GM12801 (cell line): ENCODE data around the gene ZNF148.

ENCODE experiments used
- TF ChIP-seq, protein P1 (sequence below): IDR thresholded peaks from one replicate; pipeline ENCODE4 v1.5.1; 2011; ENCODE audit warnings: control low read depth; ENCODE audit not compliant: insufficient read length; ENCODE audit errors: extremely low read depth

The ZNF148 gene

DNA sequence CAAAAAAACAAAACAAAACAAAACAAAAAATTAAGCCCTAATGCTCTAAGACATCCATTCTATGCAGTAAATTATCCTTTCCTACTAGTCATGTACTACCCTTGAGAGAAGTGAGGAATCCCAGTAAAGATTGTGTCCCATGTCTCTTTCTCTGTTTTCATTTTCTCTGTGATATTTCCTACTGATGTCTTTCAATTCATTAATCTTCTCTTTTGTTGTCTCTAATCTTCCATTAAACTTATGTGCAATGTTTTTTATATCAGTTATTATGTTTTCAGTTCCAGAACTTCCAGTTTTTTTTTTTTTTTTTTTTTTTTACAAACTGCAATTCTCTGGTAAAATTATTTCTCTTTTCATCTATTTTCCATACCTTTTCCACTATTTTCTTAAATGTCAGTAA lies 118.5 kb downstream of the ZNF148 start:
- TF ChIP-seq, protein P1, sequence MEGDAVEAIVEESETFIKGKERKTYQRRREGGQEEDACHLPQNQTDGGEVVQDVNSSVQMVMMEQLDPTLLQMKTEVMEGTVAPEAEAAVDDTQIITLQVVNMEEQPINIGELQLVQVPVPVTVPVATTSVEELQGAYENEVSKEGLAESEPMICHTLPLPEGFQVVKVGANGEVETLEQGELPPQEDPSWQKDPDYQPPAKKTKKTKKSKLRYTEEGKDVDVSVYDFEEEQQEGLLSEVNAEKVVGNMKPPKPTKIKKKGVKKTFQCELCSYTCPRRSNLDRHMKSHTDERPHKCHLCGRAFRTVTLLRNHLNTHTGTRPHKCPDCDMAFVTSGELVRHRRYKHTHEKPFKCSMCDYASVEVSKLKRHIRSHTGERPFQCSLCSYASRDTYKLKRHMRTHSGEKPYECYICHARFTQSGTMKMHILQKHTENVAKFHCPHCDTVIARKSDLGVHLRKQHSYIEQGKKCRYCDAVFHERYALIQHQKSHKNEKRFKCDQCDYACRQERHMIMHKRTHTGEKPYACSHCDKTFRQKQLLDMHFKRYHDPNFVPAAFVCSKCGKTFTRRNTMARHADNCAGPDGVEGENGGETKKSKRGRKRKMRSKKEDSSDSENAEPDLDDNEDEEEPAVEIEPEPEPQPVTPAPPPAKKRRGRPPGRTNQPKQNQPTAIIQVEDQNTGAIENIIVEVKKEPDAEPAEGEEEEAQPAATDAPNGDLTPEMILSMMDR = no peak

DNA sequence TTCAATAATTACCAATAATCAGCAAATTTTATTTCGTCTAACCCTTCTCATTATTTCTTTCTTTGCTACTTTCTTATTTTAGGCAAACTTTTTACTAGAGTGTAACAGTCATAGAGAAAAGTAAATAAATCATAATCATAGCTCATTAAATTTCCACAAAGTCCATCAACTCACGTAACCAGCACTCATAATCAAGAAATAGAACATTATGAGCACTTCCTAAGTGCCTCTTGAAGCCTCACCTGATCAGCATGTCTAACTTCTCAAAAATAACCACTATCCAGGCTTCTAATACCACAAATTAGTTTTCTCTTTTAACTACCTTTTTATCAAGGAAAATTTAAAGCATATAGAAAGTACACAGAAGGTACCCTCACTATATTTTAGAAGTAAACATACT lies 124.2 kb downstream of the ZNF148 start:
- TF ChIP-seq, protein P1 = no peak

DNA sequence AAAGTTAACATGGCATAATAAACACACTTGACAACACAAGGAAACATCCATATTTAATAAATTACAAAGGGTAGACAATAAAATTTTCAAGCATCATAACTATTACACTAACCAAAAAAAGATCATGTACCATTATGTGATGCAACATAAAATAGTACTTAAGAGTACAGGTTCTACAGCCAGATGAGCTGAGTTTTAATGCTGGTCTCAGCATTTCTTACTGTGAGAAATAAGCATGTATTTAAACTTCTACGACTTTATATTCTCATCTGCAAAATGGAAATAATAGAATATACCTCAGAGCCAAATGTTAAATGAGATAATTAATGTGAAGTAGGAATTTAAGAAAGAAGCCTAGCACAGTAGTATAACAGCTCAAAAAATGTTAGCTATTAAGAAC lies 128.9 kb downstream of the ZNF148 start:
- TF ChIP-seq, protein P1 = no peak

DNA sequence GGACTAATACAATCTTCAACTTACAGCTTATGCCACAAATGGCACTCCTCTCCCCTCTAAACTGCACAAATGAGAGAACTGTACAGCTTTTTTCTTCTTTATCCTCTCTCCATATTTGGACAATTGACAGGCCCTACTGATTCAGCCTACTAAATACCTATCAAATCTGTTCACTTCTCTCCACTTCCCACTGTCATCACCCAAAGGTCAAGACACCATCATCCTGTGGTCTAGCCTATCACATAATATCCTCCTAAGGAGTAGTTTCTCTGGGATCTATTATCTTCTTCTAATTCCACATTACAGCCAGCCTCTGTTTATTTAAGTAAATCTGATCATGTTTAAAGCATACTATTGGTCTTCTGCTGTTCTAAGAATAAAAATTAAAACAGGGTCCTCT lies 129.6 kb downstream of the ZNF148 start:
- TF ChIP-seq, protein P1 = no peak

DNA sequence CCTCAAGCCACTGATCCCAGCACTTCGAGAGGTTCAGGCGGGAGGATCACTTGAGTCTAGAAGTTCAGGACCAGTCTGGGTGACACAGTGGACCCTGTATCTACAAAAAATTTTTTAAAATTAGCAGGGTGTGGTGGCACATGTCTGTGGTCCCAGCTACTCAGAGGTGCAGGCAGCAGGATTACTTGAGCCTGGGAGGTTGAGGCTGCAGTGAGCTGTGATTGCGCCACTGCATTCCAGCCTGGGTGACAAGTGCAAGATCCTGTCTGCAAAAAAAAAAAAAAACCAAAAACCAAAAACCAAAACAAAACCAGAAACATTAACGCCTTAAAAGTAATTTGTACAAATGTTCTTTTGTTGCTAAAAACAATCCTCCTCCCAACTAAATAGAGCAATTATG lies 134.6 kb downstream of the ZNF148 start:
- TF ChIP-seq, protein P1 = no peak

DNA sequence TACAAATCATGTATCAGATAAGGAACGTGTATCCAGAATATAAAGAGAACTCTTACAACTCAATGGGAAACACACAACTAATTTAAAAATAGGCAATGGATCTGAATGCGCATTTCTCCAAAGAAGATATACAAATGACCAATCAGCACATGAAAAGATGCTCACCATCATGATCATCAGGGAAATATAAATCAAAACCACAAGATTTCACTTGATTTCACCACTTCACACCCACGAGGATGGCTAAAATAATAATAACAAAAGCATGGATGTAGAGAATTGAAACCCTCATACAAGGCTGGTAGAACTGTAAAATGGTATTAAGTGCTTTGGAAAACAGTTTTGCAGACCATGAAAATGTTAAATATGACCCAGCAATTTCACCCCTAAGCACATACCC lies 135.9 kb downstream of the ZNF148 start:
- TF ChIP-seq, protein P1 = no peak

DNA sequence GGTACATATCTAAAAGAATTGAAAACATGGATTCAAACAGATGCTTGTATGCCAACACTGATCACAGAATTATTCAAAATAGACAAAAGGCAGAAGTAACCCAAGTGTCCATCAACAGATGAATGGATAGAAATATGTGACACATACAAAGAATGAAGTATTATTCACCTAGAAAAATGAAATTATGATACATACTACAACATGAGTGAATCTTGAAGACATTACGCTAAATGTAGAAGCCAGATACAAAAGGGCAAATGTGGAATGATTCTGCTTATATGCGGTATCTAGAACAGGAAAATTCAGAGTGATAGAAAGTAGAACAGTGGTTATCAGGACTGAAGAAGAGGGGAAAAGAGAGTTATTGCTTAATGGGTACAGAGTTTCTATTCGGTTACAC lies 136.4 kb downstream of the ZNF148 start:
- TF ChIP-seq, protein P1 = no peak

DNA sequence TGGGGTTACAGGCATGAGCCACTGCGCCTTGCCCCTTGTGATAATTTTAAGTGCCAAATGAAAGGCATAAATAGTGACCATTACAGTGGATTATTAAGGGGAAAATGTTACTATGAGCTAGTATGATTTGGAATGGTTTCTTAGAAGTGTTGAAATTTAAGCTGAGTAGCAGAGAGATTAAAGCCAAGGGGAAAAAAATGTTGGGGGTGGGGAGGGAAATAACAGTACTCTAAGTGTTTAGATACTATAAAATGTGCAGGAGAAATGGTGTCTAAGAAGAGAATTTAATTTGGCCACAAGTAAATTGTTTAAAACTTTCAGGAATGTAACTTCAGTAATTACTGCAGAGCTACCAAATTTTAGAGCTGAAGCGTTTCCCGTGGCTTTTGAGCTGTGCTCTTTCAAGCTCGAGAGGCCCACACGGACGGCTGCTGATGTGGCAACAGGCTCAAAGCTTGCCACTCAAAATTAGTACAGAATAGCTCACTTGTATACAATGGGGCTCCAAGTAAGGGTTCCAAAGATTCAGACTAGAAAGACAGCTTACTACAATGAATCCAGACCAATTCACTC lies 138.7 kb downstream of the ZNF148 start:
- TF ChIP-seq, protein P1 = no peak
